Stimulated activated CD4-positive, alpha-beta T cell treated with anti-CD3 and anti-CD28 coated beads, Interleukin-1b, Interleukin-23, amount 100 ng/mL, for 48 hours (primary cell): Measurements from ENCODE around the gene ZSWIM8.

Source experiments
- DNase-seq: peaks from one replicate; pipeline ENCODE4 v3.0.0-alpha.2; 2020

The ZSWIM8 gene

DNA sequence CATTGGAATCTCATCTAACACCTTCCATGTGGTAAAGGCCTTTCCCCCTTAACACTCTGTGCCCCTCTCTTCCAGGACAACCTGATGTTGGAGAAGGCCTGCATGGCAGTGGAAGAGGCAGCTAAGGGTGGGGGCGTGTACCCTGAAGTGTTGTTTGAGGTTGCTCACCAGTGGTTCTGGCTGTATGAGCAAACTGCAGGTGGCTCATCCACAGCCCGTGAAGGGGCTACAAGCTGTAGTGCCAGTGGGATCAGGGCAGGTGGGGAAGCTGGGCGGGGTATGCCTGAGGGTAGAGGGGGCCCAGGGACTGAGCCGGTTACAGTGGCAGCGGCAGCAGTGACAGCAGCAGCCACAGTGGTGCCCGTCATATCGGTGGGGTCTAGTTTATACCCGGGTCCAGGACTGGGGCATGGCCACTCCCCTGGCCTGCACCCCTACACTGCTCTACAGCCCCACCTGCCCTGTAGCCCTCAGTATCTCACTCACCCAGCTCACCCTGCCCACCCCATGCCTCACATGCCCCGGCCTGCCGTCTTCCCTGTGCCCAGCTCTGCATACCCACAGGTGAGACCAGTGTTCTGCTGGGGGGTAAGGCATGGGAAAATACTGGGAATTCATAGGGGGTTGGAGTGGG is 13.6 kb downstream of the ZSWIM8 start:
- DNase-seq, result no peak

GRCh38 chr10:73799899-73800559 is 14.6 kb downstream of the ZSWIM8 start:
- DNase-seq, result no peak

GRCh38 chr10:73800560-73801252 is 15.3 kb downstream of the ZSWIM8 start:
- DNase-seq, result no peak

DNA sequence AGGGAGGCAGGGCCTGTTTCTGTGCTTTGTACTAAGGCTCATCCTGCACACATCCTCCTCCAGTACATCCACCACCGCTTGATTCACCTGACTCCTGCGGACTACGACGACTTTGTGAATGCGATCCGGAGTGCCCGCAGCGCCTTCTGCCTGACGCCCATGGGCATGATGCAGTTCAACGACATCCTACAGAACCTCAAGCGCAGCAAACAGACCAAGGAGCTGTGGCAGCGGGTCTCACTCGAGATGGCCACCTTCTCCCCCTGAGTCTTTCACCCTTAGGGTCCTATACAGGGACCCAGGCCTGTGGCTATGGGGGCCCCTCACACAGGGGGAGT is 15.8 kb downstream of the ZSWIM8 start:
- DNase-seq, result no peak

GRCh38 chr10:73802276-73802991 is 17.0 kb downstream of the ZSWIM8 start:
- no peak for DNase-seq

DNA sequence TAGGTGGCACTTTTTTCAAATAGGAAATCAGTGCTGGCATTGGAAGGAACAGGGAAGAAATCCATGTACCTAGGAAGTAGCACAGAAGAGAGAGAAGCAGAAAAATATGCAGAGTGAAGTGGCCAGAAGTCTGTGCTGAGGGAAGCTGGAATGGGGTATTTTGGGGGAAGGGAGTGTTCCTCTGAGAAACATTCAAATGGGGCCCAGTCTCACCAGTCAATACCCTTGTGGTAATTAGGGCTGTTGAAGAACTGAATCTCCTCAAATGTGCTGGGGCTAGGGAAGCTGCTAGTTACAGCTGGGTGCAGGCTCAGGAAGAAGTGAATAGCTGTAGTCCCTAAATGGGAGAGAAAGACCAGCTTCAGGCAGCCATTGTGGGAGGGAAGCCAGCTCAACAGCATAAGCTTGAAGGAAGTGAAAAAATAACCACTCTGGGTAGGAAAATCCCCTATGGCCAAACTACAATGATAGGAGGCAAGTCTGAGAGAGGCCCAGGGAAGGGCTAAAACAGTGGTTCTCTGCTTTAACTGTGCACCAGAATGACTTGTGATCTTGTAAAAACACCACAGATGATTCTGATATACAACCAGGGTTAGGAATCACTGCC is 18.4 kb downstream of the ZSWIM8 start:
- DNase-seq, result no peak

DNA sequence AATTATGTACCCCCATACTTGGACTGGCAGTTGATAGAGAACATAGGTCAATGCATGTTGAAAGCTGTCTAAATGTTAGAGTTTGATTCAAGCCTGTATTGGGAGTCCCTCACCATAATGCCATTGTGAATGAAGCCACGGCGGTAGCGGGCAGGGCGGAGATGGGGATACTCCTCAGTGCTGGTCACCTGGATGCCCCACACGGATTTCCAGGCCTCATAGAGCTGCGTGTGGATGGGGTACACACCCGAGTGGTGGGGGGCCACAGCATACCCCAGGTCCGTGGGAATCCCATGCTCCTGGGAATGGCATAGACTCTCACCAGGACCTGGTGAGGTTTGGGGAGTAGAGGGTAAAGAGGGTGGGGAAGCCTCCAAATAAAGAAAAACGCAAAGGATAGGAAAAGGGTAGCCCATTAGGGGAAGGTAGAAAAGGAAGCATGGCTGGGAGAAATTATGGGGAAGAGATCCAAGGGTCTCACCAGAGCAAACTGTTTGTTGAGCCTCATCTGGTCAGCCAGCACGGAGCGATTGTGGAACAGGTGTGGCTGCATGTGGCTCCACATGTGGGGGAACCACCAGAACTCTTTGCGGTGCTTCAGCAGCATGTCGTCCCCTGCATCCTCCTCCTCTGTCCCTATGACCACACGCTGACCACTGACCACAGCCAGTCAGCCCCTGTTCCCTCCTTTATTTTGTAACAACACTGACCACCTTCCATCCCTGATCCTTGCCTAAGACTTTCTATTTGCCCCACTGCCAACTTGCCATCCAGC is 21.0 kb downstream of the ZSWIM8 start:
- no peak for DNase-seq

DNA sequence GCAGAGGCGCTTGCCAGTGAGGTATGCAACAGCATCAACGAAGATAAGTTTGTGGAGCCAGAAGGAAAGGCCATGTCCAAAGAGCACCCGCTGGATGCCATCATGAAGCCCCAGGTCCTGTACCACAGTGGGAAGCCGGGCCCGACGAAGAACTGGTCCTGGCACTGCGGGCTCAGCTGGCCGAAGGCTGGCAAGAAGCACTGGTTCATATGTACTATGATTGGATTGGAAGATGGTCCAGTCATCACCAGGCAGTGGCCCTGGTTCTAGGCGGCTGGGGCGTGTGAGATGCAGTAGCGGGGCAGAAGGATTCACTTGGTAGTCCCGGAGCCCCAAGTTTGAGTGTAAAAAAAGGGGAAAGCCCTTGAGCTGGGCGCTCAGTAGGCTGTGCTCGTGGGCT is 22.1 kb downstream of the ZSWIM8 start:
- DNase-seq, result no peak

DNA sequence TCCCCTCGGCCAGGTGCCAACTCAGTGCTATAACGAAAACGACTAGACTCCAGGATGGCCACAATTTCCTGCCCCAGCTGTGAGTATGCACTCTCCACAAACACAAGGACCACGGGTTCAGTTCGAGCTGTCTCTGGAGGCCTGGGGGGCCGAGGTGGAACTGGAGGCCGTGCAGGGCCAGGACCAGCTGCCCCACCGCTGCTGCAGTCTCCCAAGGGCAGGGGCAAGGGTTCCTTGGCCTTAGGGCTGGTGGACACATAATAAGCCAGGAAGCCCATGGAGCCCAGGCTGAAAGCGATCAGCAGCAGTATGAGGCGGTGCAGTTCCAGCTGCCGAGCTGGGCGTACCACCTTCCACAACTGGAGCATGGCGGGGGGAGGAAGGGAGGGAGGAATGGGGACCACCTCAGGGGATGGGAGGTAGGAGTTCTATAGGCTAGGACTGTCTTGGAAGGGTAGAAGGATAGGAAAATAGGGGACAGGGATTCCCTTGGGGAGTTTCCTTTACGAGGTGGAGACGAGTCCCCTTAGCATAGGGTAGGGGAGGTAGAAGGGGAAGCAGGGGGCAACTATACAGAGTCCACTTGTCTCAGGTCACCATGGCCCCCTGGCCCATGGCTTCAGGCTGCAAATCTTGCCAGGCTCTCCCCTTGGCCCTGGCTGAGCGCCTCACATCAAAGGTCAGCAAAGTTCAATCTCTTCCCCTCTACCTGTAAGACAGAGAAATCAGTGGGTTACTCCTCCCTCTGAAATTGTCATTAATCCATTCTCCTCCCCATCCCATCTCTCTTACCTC is 22.8 kb downstream of the ZSWIM8 start:
- DNase-seq, result no peak

- DNase-seq, result no peak
Measured at GRCh38 chr10:73809061-73809818, 23.8 kb downstream of the ZSWIM8 start.

GRCh38 chr10:73810358-73810734 is 24.9 kb downstream of the ZSWIM8 start:
- DNase-seq, result no peak

DNA sequence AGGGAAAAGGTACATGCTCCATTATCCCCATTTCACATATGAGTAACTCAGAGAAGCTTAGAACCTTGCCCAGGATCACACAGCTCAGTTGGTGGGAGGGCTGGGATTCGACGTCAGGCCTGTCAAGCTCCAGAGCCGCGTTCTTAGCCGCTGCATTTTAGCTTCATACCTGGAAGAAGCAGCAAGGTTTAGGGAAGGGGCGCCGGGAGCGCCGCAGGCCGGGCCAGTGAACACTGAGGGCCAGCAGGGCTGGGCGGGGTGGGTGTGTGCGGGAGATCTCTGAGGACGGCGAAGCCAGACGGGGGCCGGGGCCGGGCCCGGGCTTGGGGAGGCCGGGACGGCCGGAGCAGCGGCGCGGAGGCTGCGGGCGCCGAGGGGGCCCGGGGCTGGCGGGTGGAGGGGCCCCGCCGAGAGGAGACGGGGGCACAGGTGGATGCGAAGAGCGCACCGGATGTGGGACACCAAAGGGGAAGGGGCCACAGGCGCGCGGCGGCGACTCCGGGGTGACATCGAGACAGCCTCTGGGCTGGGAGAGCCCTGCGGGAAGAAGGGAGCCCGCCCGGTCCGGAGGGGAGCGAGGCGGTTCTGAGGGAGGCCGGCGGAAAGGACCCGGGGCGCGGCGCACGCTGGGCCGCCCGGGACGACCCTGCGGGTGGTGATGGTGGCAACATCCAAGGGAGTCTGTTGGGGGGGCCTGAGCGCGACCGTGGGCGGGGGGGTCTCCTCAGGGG is 25.5 kb downstream of the ZSWIM8 start:
- peak; percentile 54 for DNase-seq

- no peak for DNase-seq
Measured at GRCh38 chr10:73812657-73813056, 27.3 kb downstream of the ZSWIM8 start.

GRCh38 chr10:73813333-73813732 is 27.9 kb downstream of the ZSWIM8 start:
- DNase-seq, result no peak

GRCh38 chr10:73814276-73814895 is 29.0 kb downstream of the ZSWIM8 start:
- DNase-seq, result no peak

- no peak for DNase-seq
Measured at GRCh38 chr10:73814896-73815718, 29.7 kb downstream of the ZSWIM8 start.

- no peak for DNase-seq
Measured at GRCh38 chr10:73815719-73816030, 30.3 kb downstream of the ZSWIM8 start.

GRCh38 chr10:73816917-73817729 is 31.7 kb downstream of the ZSWIM8 start:
- DNase-seq, result no peak
